NCI-H1930 (cell line): ENCODE measurements around the gene KIT.
"Not testable (repeated sequence)": the region's sequence is repeated elsewhere in the genome, so short reads cannot be mapped to it uniquely, and the experiment has no call there.

Experiments
- DNase-seq, 2 experiments: peaks; one replicate each; lab custom pipeline; 2025; lab: John Stamatoyannopoulos, UW

The KIT gene

DNA sequence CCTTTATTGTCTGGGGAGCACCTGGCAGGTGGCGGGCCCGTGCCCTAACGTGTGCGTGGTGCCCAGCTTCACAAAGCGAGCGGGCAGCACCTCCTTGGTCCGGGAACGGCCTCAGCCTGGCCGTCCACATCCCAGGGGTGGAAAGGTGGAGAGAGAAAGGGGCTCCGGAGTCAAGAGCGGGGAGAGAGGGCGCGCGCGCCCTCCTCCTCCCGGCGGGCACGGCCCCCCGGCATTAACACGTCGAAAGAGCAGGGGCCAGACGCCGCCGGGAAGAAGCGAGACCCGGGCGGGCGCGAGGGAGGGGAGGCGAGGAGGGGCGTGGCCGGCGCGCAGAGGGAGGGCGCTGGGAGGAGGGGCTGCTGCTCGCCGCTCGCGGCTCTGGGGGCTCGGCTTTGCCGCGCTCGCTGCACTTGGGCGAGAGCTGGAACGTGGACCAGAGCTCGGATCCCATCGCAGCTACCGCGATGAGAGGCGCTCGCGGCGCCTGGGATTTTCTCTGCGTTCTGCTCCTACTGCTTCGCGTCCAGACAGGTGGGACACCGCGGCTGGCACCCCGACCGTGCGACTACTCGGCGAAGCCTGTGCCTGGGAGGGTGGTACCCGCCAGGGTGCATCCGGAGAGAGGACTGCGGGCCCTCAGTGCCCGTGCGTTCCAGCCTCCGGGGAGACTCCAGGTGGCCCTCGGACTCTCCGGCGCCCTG is at the start of gene KIT:
Gene KIT, plus strand, starts transcription at position 407 of the 701 bp plus-strand sequence. Its CDS starts 58 bp downstream, at position 465.
- DNase-seq, result peak; percentile 100

DNA sequence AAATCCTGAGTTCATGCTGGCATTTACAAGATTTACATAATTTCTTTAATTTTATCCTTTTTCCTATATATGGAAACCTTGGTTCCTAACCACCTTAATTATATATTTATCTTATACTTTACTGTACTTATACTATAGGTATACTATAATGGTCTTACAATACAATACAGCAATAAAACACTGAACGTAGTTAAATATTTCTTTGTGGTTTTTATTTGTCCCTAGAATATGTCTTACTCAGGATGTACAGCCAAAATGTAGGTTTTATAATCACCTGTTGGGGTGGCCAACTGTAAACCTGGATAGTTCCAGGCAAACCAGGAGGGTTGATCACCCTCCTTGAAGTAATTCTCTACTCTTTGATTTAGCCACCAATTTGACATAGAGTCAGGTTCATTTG is 48.4 kb upstream of the KIT start:
- no peak for DNase-seq

DNA sequence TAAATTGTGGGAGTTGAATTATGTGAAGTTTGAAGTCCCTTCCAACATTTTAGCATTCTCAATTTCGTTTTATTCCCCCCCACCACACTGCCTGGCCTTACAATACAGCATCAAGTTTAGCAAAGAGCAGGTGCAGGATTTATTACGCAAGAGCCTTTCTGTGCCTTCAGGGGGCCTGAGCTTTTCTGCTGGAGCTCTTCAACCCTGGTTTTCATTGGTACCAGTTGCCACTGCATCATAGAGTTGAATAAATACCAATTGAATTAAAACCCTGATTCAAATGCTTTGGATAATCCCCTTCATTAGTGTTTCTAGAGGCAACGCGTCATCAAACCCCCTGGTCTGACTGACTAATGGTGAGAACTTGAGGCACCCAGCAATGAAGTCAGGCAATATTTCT is 43.6 kb upstream of the KIT start:
- DNase-seq, result no peak

DNA sequence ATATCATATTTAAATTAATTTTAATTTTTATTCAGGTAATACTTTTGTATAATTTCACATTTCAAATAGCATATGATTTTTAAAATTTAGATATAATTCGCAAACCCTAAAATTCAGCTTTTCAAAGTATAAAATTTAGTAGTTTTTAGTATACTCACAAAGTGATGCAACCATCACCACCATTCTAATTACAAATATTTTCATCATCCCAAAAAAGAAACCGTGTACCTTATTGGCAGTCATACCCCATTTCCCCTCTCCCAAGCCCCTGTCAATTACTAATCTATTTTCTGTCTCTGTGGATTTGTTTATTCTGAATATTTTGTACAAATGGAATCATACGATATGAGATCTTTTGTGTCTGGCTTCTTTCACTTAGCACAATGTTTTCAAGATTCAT is 37.0 kb upstream of the KIT start:
- DNase-seq, result no peak

DNA sequence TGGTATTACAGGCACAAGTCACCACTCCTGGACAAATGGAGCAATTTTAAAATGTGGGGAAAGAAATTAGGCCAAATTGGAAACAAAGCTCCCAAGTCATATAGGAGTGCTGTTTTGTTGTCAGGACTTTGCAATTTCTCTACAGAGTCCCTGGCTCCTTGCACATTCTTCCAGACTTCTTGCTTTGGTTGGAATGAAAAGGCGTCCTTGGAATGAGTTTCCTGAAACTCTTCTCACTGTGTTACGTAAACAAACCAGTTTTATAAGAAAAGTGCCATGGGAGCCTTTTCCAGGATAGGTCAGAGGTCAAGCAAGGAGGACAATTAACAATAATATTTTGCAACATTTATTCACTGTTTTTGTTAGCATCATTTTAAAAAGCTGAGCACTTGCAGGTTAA is 32.4 kb upstream of the KIT start:
- no peak for DNase-seq

DNA sequence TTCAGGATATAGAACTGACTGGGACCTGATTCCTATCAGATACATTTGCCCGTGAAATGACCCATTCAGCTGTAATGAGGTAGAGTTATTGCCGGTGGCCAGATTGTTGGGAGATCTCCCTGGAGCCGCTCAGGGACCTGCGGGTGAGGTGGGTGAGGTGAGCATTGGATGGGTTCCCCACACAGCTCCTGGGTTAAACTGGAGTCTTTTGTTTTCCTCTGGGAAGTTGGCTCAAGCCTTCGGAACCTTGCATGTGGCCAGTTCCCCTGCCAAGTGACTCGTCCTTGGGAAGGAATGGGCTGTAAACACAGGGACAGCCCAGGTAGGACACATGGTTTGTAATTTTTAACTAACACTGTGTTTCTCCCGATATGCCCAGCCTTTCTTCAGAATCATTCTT is 31.6 kb upstream of the KIT start:
- DNase-seq, result no peak

DNA sequence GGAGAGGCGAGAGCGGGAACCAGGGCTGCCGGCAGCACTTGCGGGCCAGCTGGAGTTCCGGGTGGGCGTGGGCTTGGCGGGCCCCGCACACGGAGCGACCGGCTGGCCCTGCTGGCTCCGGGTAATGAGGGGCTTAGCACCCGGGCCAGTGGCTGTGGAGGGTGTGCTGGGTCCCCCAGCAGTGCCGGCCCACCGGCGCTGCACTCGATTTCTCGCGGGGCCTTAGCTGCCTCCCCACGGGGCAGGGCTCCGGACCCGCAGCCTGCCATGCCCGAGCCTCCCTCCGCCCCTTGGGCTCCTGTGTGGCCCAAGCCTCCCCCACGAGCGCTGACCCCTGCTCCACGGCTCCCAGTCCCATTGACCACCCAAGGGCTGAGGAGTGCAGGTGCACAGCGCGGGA is 25.2 kb upstream of the KIT start:
- DNase-seq, result no peak

DNA sequence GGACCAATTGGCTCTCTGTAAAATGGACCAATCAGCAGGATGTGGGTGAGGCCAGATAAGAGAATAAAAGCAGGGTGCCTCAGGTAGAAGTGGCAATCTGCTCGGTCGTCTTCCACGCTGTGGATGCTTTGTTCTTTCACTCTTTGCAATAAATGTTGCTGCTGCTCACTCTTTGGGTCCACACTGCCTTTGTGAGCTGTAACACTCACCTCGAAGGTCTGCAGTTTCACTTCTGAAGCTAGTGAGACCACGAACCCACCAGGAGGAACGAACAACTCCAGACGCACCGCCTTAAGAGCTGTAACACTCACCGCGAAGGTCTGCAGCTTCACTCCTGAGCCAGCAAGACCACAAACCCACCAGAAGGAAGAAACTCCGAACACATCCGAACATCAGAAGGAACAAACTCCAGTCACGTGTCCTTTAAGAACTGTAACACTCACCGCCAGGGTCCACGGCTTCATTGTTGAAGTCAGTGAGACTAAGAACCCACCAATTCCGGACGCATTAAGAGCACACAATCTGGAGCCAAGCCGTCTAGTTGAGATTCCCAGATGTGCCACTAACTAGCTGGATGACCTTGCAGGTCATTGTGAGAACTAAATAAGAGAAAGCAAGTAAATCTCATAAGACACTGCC is 24.5 kb upstream of the KIT start:
- not testable (repeated sequence) for DNase-seq

DNA sequence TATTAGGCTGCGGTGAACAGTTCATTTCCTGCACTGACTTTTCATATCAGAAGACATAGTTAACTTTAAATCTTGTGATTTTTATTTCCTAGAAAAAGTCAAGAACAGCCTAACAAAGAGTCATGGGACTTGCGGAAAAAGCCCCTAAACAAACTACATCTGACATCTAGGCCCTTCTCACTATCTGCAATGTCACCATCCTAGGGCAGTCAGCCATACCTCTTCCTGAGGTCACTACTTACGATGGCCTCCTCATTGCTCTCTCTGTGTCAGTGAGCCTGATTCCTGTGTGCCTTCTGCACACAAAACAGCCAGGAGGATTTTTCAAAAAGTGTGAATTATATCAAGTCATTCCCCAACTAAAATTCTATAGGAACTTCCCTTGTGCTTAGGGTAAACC is 22.4 kb upstream of the KIT start:
- DNase-seq, result no peak

DNA sequence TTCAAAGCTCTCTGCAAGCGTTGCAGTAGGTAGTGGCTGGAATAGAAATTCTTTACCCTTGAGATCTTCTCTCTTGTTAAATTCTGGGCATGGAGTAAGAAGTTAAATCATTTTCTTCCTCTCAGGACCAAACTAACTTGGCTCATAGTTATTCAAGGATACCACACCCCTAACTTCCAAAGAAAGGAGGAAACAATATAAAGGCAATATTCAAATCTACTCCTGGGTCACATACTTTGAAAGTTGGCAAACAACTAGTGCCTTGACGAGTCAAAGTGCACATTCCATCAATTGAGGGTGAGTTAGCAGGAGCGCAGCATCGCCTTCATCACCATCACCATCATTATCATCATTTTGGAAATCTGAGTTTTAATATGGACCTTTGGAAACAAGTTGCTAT is 20.4 kb upstream of the KIT start:
- DNase-seq, result no peak

DNA sequence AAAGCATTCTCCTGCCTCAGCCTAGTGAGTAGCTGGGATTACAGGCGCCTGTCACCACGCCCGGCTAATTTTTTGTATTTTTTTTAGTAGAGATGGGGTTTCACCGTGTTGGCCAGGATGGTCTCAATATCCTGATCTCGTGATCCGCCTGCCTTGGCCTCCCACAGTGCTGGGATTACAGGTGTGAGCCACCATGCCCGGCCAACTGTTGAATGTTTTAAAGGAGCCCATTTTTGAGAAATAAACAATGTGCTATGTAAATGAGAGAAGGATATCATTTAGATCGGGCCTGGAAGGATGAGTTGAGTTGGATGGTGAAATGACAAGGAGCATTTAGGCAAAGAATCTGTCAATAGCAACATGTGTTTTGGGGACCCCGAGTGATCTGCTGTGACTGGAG is 16.7 kb upstream of the KIT start:
- DNase-seq, result not testable (repeated sequence)

DNA sequence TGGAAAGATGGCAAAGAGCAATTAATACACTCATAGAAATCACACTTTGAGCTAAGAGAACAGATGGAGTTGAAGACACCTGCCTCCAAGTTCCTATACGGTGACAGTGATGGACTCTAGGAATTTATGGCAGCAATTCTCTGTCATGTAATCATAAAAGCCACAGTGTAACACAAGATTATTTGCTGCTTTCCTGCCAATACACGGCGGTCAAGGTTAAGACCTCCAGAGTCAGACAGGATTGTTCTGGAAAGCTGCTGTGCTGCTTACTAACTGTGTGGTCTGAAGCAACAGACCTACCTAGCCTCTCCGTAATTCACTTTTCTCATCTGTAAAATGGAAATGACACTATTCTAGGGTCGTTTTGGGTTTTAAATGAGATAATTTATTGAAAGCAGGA is 14.6 kb upstream of the KIT start:
- DNase-seq, result no peak

DNA sequence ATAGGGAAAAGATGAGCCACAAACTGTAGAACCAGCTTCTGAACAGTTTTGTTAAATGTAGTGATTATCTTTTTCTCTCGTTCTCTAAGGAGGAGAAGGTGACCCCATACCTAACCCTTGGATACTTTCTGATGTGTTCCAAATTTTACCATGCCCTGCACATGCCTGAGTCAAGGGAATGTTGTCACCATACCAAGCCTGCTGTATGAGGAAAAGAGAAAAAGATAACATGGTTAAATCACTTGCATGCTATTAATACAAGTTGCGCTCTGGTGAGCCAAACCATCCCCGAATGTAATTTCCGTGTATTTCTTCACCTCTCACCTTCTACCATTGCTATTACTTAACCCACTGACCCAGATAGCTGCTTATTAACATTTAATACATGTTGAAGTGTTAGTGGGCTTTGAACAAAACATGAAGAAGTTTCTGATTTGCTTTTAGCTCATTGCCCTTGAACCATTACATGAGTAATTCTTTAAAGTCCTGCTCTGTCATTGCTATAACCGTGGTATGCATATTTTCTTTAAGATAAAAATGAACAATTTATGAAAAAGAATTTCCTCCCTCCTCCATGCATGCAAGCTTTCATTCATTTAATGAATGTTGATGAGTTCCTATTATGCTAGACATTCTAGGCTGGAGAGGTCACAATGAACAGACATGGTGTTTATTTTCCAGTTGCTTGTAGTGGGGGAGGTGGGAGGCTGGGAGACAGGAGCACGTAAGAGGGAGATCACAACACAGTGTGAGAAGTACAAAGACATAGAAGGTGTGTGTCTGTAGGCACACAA is 13.6 kb upstream of the KIT start:
- no peak for DNase-seq

DNA sequence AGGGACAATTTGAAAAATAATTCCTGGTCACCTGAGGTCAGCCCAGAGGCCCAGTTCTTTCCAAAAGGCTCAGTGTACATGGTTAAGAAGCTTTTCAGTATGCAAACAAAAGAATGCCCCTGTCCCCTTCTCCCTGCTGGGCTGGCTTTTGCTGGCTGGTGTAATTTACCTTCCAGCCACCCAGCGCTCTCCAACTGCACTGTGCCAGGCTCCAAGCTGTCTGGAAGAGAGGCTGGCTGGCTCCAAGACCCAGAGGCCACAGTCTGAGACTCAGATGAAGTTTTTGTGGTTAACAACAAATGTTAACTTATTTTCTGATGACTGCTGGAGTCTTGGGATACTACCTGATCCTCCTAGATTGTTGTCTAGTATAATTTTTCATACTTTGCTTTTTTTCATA is 11.9 kb upstream of the KIT start:
- DNase-seq, result no peak

DNA sequence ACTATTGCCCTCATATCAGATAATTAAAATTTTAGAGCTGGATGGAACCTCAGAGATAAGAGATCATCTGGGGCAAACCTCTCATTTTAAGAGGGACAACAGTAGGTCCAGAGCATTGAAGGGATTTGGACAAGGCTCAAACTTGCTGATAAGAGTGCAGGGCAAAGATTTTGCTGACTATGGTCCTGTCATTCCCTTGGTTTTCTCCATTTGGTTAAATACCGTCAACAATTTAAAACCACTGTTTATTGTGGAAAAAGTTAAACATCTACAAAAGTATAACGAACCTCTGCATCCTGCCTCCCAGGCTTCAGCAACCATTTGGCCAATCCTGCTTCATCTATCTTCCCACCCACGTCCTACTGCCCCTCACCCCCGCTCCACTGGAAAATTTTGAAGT is 10.7 kb upstream of the KIT start:
- DNase-seq, result no peak

DNA sequence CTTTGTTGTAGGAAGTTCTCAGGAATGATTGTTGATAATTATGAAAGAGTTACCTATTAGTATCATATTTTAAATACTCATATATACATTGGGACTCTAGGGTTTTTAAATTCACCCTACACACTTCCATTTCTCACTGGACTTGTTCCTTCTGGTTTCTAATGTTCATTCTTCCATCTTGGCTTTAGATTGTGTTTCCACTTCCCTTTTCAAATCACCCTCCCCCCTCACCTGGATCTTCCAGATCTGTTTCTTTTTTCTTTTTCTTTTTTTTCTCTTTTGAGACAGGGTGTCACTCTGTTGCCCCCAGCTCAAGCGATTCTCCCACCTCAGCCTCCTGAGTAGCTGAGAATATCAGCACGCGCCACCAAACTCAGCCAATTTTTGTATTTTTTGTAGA is 6.7 kb upstream of the KIT start:
- no peak for DNase-seq

DNA sequence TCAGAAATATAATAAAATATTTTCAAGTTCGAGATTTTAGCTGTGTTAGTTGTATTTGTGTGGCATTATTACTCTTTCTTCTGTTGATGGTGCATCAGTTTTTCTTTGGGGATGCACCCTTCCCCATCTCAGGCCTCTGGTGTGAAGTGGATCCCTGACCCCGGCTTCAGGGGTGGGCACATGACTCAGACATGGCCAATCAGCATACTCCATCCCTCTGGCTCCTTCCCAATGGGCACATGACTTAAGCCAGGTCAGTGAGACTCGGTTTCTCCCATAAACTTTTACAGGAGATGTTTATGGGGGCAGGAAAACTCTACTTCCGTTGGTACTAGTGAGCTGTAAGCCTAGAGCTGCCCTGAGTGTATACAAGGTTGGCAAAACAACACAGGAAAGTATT is 3.0 kb upstream of the KIT start:
- no peak for DNase-seq

DNA sequence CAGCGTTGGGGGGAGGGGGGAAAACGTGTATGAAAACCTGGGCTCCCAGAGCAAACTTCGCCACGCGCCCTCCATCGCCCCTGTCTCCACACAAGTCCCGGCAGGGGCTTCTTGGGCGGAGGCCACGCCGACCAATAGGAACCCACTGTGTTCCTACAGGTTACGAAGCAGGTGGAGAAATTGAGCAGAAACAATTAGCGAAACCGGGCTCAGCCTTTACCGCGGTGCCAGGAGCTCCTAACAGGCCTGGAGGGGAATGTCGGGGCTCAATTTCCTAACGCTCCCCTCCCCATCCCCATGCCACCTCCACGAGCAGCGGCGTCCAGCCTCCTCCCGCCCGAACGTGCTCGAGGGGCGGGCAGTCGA is 589 bp upstream of the KIT start:
- peak; percentile 99 to 100 for DNase-seq

DNA sequence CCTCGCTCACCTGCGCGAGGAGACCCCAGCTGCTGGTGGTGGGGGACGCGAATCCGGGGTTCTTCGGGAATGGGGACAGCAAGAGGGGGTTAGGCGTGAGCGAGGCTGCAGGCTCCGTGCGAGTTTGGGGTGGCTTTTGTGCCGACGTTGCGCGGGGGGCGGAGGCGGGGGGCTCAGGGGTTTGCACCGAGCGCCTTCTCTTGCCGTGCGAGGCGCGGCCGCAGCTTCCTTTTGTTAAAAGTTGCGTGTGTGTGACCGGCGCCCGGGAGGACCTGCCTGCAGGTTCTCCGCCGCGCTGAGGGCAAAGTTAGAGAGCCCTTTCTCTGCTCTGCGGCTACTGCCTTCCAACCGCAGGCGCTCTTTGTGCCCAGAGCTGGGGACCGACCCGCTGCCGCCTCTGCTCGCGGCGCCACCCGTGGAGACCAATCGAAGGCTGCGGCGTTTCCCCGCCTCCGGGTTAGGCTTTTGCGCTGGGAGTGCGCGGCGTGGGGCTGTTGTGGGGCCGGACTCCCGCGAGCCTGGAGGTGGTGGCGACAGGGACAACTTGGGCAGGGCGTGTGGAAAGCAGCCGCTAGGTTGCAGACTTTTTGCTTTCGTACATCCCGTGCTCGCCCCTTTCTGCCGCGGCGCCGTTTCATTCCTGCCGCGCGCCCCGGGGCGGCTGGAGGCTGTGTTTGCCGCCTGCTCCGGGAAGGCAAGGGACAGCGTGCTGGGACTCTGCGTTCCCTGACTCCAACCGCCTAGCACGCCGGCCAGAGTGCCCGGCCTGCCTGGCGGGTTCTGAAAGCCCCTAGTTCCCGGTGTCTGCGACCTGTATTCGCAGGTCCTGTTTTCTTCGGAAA is 716 bp downstream of the KIT start:
- DNase-seq, result peak; percentile 100

DNA sequence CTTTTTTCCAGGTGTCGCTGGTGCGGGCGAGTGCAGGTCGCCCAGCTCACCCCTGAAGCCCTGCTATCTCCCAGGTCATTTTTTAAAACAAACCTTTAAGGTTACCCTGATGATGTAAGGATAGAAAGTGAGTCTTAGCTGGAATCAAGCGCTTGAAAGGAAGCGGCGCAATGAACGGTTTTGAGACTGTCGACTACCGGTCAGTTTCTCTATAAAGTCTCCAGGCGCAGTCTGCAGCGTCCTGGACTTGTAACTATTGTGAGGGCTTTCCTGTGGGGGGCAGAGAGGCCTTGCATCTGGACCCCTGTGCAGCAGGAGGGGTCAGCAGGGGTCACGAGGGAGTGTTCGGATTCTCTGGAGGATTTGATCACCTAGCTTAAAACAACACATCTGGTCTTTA is 1.6 kb downstream of the KIT start:
- DNase-seq, result peak; percentile 87 to 94

DNA sequence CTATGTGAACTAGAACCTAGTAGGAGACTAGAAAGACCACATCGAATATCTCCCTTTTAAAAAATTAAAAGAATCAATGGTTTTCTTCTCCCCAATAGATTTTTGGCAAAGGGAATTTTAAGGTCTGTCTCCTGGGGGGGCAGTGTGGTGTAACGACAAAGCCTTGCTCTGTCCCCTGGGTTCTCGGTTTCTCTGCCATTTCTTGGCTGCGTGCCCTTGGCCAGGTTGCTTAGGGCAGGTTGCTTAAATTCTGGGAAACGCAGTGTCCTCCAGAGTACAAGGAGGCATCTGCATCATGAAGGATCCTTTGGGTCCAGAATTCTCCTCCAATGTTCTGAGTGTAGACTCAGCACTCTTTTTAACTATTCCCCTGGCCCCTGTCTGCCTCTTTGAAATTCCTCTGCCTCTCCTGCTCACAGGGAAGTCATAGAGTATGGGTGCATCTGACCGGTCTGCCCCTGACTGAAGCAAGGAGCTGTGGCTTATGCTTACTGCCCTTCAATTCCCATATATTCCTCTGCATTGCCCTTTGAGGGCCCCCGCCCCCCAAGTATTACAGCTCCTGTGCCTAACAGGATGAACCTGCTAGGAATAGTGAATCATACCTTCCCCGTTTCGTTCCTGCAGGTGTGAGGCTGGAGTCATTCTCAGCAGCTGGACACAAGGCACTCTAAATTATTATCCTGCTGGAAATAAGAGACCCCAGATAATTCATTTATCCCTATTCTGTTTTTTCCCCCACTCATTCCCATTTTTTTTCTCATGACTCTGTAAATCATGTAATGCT is 2.2 kb downstream of the KIT start:
- DNase-seq, result peak in 1 of 2 experiments; percentile 79

DNA sequence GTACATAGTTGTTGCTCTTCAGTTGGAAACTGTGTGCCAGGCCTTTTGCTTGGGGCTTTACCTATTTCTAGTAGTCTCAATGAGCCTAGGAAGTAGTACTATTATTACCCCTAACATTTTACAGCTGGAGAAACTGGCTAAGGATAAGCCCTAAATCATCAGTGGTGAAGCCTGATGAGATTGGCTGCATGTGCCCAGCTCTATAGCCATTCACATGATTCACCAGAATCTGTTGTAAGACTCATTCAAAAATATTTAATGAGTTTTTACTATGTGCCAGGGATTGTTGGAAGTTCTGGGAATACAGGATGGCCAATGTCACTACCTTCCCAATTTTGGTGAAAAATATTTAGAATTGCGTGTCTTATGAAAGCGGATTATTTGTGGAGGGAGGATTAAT is 2.8 kb downstream of the KIT start:
- DNase-seq, result no peak
